GM12878 (cell line): ENCODE results near the gene MTHFD1. TPM values are rescaled to one million over a fixed set of nuclear protein-coding genes. Genes with fewer than 3 reads are reported as not detected.
A peak's percentile ranks its signal among the peaks of the same experiment; 100 is the strongest.

Source experiments
- ATAC-seq: fragments of 200-7000 bp; cut with Tn5 transposase; 3 replicates; pipeline ENCODE4 v1.9.1; 2020; ENCODE audit warnings: mild to moderate bottlenecking, moderate library complexity
- BruUV-seq: library from RNA; stranded (reverse); fragments of 400-500 nt; replicated peaks from 2 replicates; lab custom pipeline; 2021; lab: Mats Ljungman, UMichigan
- CTCF ChIA-PET: fragments of 300-600 bp; sonication (Branson Sonifier 250); formaldehyde crosslinking; extraction: SDS; loops from one replicate; lab custom pipeline; 2021; ENCODE audit warnings: inconsistent platforms; lab: Yijun Ruan, JAX
- POLR2A ChIA-PET: fragments of 350-600 bp; formaldehyde crosslinking; extraction: SDS; loops from one replicate; lab custom pipeline; 2021; ENCODE audit warnings: inconsistent platforms; lab: Charles Lee
- RAD21 ChIA-PET: fragments of 300-600 bp; sonication (Branson Sonifier 250); formaldehyde crosslinking; loops from one replicate; lab custom pipeline; 2023; ENCODE audit warnings: antibody characterized with exemption; ENCODE audit not compliant: unreplicated experiment; lab: Charles Lee
- SMC1A ChIA-PET: fragments of 300-600 bp; sonication (Branson Sonifier 250); formaldehyde crosslinking; loops from one replicate; lab custom pipeline; 2023; ENCODE audit not compliant: unreplicated experiment, uncharacterized antibody; lab: Charles Lee
- DNase-seq: peaks from one replicate; pipeline ENCODE4 v3.0.0-alpha.2; 2011; ENCODE audit warnings: low read depth, low spot score
- FAIRE-seq: peaks from 3 replicates; lab custom pipeline; 2011; peaks lifted over from hg19 to GRCh38; lab: Jason Lieb, UNC
- H2AFZ ChIP-seq: 2 replicates; pipeline ENCODE4 v1.6.0; 2011; ENCODE audit warnings: low read depth, low read length, control low read depth; ENCODE audit not compliant: control insufficient read depth
- H3K27ac ChIP-seq: 2 replicates; pipeline ENCODE4 v1.5.1; 2011; ENCODE audit warnings: control low read depth; ENCODE audit not compliant: control insufficient read depth, insufficient read depth
- H3K27me3 ChIP-seq, 2 experiments: replicated peaks in 1 of 2; 2 replicates each; pipeline versions ENCODE4 v1.6.0 to v1.6.1; 2011; ENCODE audit warnings: low read length in 1 of 2; ENCODE audit not compliant: control insufficient read depth in 2 of 2, insufficient read depth in 2 of 2
- H3K36me3 ChIP-seq, 2 experiments: 2 replicates each; pipeline ENCODE4 v1.5.1; 2011; ENCODE audit warnings: low read length in 1 of 2; ENCODE audit not compliant: control insufficient read depth in 2 of 2, insufficient read depth in 2 of 2
- H3K4me1 ChIP-seq: 2 replicates; pipeline ENCODE4 v1.6.1; 2011; ENCODE audit warnings: mild to moderate bottlenecking, low read length, moderate library complexity, mixed read lengths; ENCODE audit not compliant: control insufficient read depth, insufficient read depth
- H3K4me2 ChIP-seq: 2 replicates; pipeline ENCODE4 v1.6.0; 2011; ENCODE audit warnings: control low read depth; ENCODE audit not compliant: control insufficient read depth, insufficient read depth
- H3K4me3 ChIP-seq: fragments of 200-600 bp; sonication (generic); 2 replicates; pipeline ENCODE4 v1.5.1; 2016
- H3K79me2 ChIP-seq: 2 replicates; pipeline ENCODE4 v1.6.0; 2011; ENCODE audit warnings: low read length; ENCODE audit not compliant: control insufficient read depth, insufficient read depth
- H3K9ac ChIP-seq: 2 replicates; pipeline ENCODE4 v1.8.0; 2011; ENCODE audit warnings: low read length, control low read depth, mixed read lengths; ENCODE audit not compliant: control insufficient read depth, insufficient read depth
- H3K9me3 ChIP-seq: replicated peaks from 3 replicates; pipeline ENCODE4 v1.5.1; 2011; ENCODE audit warnings: mild to moderate bottlenecking, low read length; ENCODE audit not compliant: control insufficient read depth, insufficient read depth
- H4K20me1 ChIP-seq: 2 replicates; pipeline ENCODE4 v1.6.0; 2011; ENCODE audit not compliant: control insufficient read depth, insufficient read depth
- BCL11A ChIP-seq: IDR thresholded peaks from 2 replicates; pipeline ENCODE4 v1.6.1; 2011; ENCODE audit warnings: low read depth, low read length
- CHD2 ChIP-seq: IDR thresholded peaks from 2 replicates; pipeline ENCODE4 v1.6.1; 2011; ENCODE audit warnings: low read depth, low read length, improper control_type of control experiment, borderline replicate concordance
- DPF2 ChIP-seq: fragments of 450-650 bp; IDR thresholded peaks from 2 replicates; pipeline ENCODE4 v1.6.1; 2017; ENCODE audit warnings: mild to moderate bottlenecking
- NBN ChIP-seq: fragments of 450-650 bp; IDR thresholded peaks from 2 replicates; pipeline ENCODE4 v1.6.1; 2016
- POLR2AphosphoS5 ChIP-seq: IDR thresholded peaks from 2 replicates; pipeline ENCODE4 v1.6.1; 2011; ENCODE audit warnings: mild to moderate bottlenecking, low read length, inconsistent platforms
- RB1 ChIP-seq: fragments of 450-650 bp; formaldehyde crosslinking; IDR thresholded peaks from 2 replicates; pipeline ENCODE4 v1.6.1; 2017; ENCODE audit warnings: mild to moderate bottlenecking, borderline replicate concordance
- RELA ChIP-seq: fragments of 450-650 bp; IDR thresholded peaks from 2 replicates; pipeline ENCODE4 v1.8.0; 2014; ENCODE audit warnings: borderline replicate concordance; ENCODE audit not compliant: partially characterized antibody
- WRNIP1 ChIP-seq: IDR thresholded peaks from 2 replicates; pipeline ENCODE4 v1.6.1; 2011; ENCODE audit warnings: low read depth, low read length, improper control_type of control experiment, borderline replicate concordance
- ZBED1 ChIP-seq: IDR thresholded peaks from 2 replicates; pipeline ENCODE4 v1.6.1; 2016; ENCODE audit warnings: borderline replicate concordance
- WGBS: methylation state at CpG from one replicate; pipeline ENCODE4 v1.1.6; 2016; ENCODE audit warnings: low lambda C conversion rate; ENCODE audit not compliant: insufficient replicate concordance, insufficient coverage; ENCODE audit errors: missing lambda C conversion rate; 5-methylcytosine and 5-hydroxymethylcytosine counted together
- in situ Hi-C: fragments of 300-500 bp; cut with MboI; formaldehyde crosslinking; loops from 9 replicates; pipeline ENCODE4 v1.14.3; 2018; ENCODE audit warnings: mixed read lengths
- intact Hi-C: fragments of 100-400 bp; cut with micrococcal nuclease; formaldehyde crosslinking; loops from one replicate; pipeline ENCODE4 v1.14.2; 2022; ENCODE audit not compliant: unreplicated experiment
- polyA plus RNA-seq, 11 experiments: library from polyadenylated mRNA; depleted of rRNA in 4 of 11; unstranded in 6 of 11; stranded (reverse) in 5 of 11; fragments of >200 nt; fragmentation: Nextera tagmentation in 4 of 11; fragmentation: Illumina TruSeq in 1 of 11; extraction: Ambion mirVana in 4 of 11; extraction: Trizol in 1 of 11; gene quantifications; 1 replicate in 1 of 11; 2 replicates in 10 of 11; pipeline versions ENCODE4 v1.2.1 to v1.2.3, GENCODE V29; 2011 to 2016; ENCODE audit warnings: inconsistent platforms in 2 of 11, missing spikeins in 2 of 11, low read depth in 1 of 11
- total RNA-seq, 4 experiments: library from RNA; depleted of rRNA in 3 of 4; stranded (reverse); fragments of >200 nt in 3 of 4; fragmentation: Illumina TruSeq in 1 of 4; extraction: Trizol in 1 of 4; gene quantifications; 2 replicates each; pipeline versions ENCODE4 v1.2.1 to v1.2.3, GENCODE V29; 2013 to 2021
- TF ChIP-seq, protein P1 (sequence below): fragments of 450-650 bp; IDR thresholded peaks from 2 replicates; pipeline ENCODE4 v1.6.1; 2016; ENCODE audit warnings: mild to moderate bottlenecking
- TF ChIP-seq, protein P2 (sequence below): IDR thresholded peaks from 2 replicates; pipeline ENCODE4 v1.6.1; 2012; ENCODE audit warnings: low read depth, low read length, improper control_type of control experiment
- TF ChIP-seq, protein P3 (sequence below): fragments of 450-650 bp; IDR thresholded peaks from 2 replicates; pipeline ENCODE4 v1.6.1; 2017; ENCODE audit warnings: mild to moderate bottlenecking, low read depth, inconsistent platforms; ENCODE audit not compliant: poor library complexity, severe bottlenecking

The MTHFD1 gene
- total and polyA plus RNA-seq, 10 of the 15 experiments (the other 5 are each of a cell fraction or from before 2014, with no cell fraction given): 99.3 to 310 (median 173) TPM

DNA sequence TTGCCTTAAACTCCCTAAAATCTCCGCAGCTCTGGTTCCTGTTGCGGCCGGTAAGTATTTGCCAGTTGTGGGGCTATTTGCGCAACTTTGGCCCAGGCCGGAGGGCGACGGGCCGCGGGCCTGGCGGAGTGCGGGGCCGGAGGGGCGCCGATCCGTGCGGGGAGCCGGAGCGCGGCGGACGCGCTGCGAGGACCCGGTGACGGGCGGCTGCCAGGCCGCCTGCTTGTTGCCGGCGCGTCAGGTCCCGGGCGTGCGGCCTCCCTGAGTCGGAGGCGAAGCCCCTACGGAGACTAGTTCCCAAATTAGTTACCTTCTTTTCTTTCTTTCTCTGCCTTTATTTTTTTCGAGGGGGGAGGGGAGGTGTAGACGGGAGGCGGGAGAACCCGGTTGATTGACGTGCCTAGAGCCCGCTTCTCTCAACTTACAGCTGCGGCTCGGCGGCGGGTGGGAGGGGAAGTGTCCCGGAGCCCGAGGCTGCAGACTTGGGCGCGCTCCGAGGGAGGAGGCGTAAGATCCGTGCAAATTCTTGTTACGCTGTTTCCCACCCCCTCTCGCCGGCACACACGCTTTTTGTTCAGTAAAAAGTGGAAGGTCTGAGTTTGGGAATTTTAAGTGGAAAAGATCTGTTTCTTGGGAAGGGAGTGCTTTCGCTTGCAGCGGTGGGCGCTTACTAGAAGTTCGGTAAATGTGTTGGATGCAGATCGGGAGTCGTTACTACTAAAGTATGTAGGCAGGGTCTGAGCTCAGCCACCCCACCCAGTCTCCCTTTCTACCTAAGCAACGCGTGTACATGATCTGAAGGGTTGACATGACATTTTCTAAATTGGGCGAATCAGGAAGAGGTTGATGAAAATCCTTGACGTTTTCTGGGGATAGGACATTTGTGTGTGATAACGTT, 117.0 kb downstream of the MTHFD1 start:
- in situ Hi-C loops: no loop called here
- intact Hi-C loops: loop anchor here (2.0 to 5.0 kb wide), 4 partner anchors 36 to 168 kb away; partner anchors contain the start of genes HSPA2 and MTHFD1
- ChIA-PET RAD21 (interaction anchor here (0.9 to 1.5 kb wide), 3 partner anchors 10 to 161 kb away, joined by 3 to 6 read pairs (median 4); no protein-coding TSS in a partner anchor), CTCF (interaction anchor here (0.6 kb wide), 1 partner anchor 75 kb away, joined by 3 read pairs; no protein-coding TSS in a partner anchor), SMC1A (interaction anchor here (0.7 kb wide), 1 partner anchor 33 kb away, joined by 3 read pairs; no protein-coding TSS in a partner anchor), POLR2A (interaction anchor here (1.0 to 2.3 kb wide), 5 partner anchors 38 to 270 kb away, joined by 3 to 14 read pairs (median 5); partner anchors contain the start of gene MTHFD1)
- peak overlapping the region; percentile 64 for H3K4me2 ChIP-seq
- H3K27ac ChIP-seq: peak overlapping the region; percentile 98
- no peaks in the 10 kb centered on the region for H3K36me3 ChIP-seq
- H3K27me3 ChIP-seq: no peaks in the 10 kb centered on the region
- H2AFZ ChIP-seq: peak overlapping the region; percentile 20; the same call in 1 of the 2 replicates
- peak overlapping the region; percentile 97 for H3K9ac ChIP-seq
- H3K4me3 ChIP-seq: peak overlapping the region; percentile 91
- H3K4me1 ChIP-seq: peaks cover 14% of the 10 kb centered on the region
- H3K9me3 ChIP-seq: no peaks in the 10 kb centered on the region
- no peak for DNase-seq
- peaks cover 95% of the 10 kb centered on the region for H3K79me2 ChIP-seq
- ATAC-seq: peak; percentile 30
- TSS peak; percentile 52 for BruUV-seq
- WGBS: 2% methylated on average over 60 of the region's 68 CpGs
- H4K20me1 ChIP-seq: no peaks in the 10 kb centered on the region; the same call in 1 of the 2 replicates
- no peak for FAIRE-seq
- peak; percentile 77; the same call in 1 of the 2 replicates for TF ChIP-seq NBN
- TF ChIP-seq CHD2: peak; percentile 84
- peak; percentile 8 for TF ChIP-seq POLR2AphosphoS5
- peak; percentile 83 for TF ChIP-seq DPF2
- 0 out of 2 replicates have a peak, but pooled peaks have one; percentile 35 for TF ChIP-seq ZBED1
- TF ChIP-seq, protein P1, sequence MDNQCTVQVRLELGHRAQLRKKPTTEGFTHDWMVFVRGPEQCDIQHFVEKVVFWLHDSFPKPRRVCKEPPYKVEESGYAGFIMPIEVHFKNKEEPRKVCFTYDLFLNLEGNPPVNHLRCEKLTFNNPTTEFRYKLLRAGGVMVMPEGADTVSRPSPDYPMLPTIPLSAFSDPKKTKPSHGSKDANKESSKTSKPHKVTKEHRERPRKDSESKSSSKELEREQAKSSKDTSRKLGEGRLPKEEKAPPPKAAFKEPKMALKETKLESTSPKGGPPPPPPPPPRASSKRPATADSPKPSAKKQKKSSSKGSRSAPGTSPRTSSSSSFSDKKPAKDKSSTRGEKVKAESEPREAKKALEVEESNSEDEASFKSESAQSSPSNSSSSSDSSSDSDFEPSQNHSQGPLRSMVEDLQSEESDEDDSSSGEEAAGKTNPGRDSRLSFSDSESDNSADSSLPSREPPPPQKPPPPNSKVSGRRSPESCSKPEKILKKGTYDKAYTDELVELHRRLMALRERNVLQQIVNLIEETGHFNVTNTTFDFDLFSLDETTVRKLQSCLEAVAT: peak; percentile 88
- TF ChIP-seq, protein P2, sequence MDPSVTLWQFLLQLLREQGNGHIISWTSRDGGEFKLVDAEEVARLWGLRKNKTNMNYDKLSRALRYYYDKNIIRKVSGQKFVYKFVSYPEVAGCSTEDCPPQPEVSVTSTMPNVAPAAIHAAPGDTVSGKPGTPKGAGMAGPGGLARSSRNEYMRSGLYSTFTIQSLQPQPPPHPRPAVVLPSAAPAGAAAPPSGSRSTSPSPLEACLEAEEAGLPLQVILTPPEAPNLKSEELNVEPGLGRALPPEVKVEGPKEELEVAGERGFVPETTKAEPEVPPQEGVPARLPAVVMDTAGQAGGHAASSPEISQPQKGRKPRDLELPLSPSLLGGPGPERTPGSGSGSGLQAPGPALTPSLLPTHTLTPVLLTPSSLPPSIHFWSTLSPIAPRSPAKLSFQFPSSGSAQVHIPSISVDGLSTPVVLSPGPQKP: no peak
- peak; percentile 71; the same call in 1 of the 2 replicates for TF ChIP-seq RB1
- TF ChIP-seq, protein P3, sequence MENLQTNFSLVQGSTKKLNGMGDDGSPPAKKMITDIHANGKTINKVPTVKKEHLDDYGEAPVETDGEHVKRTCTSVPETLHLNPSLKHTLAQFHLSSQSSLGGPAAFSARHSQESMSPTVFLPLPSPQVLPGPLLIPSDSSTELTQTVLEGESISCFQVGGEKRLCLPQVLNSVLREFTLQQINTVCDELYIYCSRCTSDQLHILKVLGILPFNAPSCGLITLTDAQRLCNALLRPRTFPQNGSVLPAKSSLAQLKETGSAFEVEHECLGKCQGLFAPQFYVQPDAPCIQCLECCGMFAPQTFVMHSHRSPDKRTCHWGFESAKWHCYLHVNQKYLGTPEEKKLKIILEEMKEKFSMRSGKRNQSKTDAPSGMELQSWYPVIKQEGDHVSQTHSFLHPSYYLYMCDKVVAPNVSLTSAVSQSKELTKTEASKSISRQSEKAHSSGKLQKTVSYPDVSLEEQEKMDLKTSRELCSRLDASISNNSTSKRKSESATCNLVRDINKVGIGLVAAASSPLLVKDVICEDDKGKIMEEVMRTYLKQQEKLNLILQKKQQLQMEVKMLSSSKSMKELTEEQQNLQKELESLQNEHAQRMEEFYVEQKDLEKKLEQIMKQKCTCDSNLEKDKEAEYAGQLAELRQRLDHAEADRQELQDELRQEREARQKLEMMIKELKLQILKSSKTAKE: peak; percentile 19
- 0 out of 2 replicates have a peak, but pooled peaks have one; percentile 23 for TF ChIP-seq WRNIP1
- TF ChIP-seq RELA: no peak
- TF ChIP-seq BCL11A: 0 out of 2 replicates have a peak, but pooled peaks have one; percentile 6
